IMR-90 (cell line): ENCODE measurements around the gene TBPL2. TPM values are rescaled to one million over a fixed set of nuclear protein-coding genes. Genes with fewer than 3 reads are reported as not detected.

Source experiments
- ATAC-seq: fragments of 200-7000 bp; cut with Tn5 transposase; 2 replicates; pipeline ENCODE4 v1.9.1; 2020; ENCODE audit warnings: low read depth, mild to moderate bottlenecking, moderate library complexity
- BruUV-seq: library from RNA; stranded (reverse); fragments of 400-500 nt; replicated peaks from 2 replicates; lab custom pipeline; 2021; lab: Mats Ljungman, UMichigan
- CTCF ChIA-PET: fragments of 300-600 bp; formaldehyde crosslinking; extraction: SDS; loops from one replicate; lab custom pipeline; 2021; ENCODE audit warnings: antibody characterized with exemption; lab: Yijun Ruan, JAX
- POLR2A ChIA-PET: fragments of 300-600 bp; sonication (Branson Sonifier 250); formaldehyde crosslinking; loops from one replicate; lab custom pipeline; 2022; ENCODE audit warnings: antibody characterized with exemption; ENCODE audit not compliant: unreplicated experiment; lab: Charles Lee
- DNase-seq: peaks from one replicate; pipeline ENCODE4 v3.0.0; 2013
- H2AFZ ChIP-seq: replicated peaks from 2 replicates; pipeline ENCODE3; 2013; ENCODE audit warnings: low read length, mild to moderate bottlenecking; ENCODE audit not compliant: poor library complexity
- H2AK5ac ChIP-seq: 2 replicates; pipeline ENCODE4 v1.6.1; 2013; ENCODE audit warnings: low read depth, low read length, inconsistent platforms
- H2AK9ac ChIP-seq: replicated peaks from 2 replicates; pipeline ENCODE3; 2013; ENCODE audit warnings: mild to moderate bottlenecking, low read depth, low read length, moderate library complexity; ENCODE audit not compliant: poor library complexity
- H2BK120ac ChIP-seq: 2 replicates; pipeline ENCODE4 v1.6.1; 2013; ENCODE audit warnings: low read depth, low read length, inconsistent platforms
- H2BK15ac ChIP-seq: 3 replicates; pipeline ENCODE4 v1.6.1; 2013; ENCODE audit warnings: low read depth, low read length, inconsistent platforms
- H2BK20ac ChIP-seq: 2 replicates; pipeline ENCODE4 v1.6.1; 2013; ENCODE audit warnings: low read depth, mild to moderate bottlenecking, inconsistent platforms, low read length, moderate library complexity
- H2BK5ac ChIP-seq: 2 replicates; pipeline ENCODE4 v1.6.1; 2013; ENCODE audit warnings: mild to moderate bottlenecking, low read depth, low read length, inconsistent platforms; ENCODE audit not compliant: poor library complexity, severe bottlenecking
- H3K14ac ChIP-seq: replicated peaks from 2 replicates; pipeline ENCODE4 v1.6.1; 2013; ENCODE audit warnings: low read depth, low read length, inconsistent platforms
- H3K18ac ChIP-seq: 2 replicates; pipeline ENCODE4 v1.6.1; 2013; ENCODE audit warnings: low read depth, low read length, control low read depth
- H3K23ac ChIP-seq: 2 replicates; pipeline ENCODE4 v1.6.1; 2013; ENCODE audit warnings: low read depth, low read length, inconsistent platforms
- H3K27ac ChIP-seq: 2 replicates; pipeline ENCODE4 v1.5.1; 2013; ENCODE audit warnings: mild to moderate bottlenecking, control low read depth, low read length; ENCODE audit not compliant: insufficient read depth
- H3K27me3 ChIP-seq: 2 replicates; pipeline ENCODE4 v1.6.1; 2013; ENCODE audit warnings: low read length; ENCODE audit not compliant: control insufficient read depth, insufficient read depth
- H3K36me3 ChIP-seq: 2 replicates; pipeline ENCODE4 v1.6.1; 2013; ENCODE audit warnings: low read length, mixed read lengths; ENCODE audit not compliant: control insufficient read depth, insufficient read depth
- H3K4ac ChIP-seq: 2 replicates; pipeline ENCODE4 v1.6.1; 2013; ENCODE audit warnings: low read depth, low read length, inconsistent platforms
- H3K4me1 ChIP-seq: 2 replicates; pipeline ENCODE4 v1.6.1; 2013; ENCODE audit warnings: low read length, mixed read lengths; ENCODE audit not compliant: control insufficient read depth, insufficient read depth
- H3K4me2 ChIP-seq: 2 replicates; pipeline ENCODE4 v1.6.1; 2013; ENCODE audit warnings: low read depth, mild to moderate bottlenecking, control low read depth, low read length, moderate library complexity
- H3K4me3 ChIP-seq: 2 replicates; pipeline ENCODE4 v1.5.1; 2013; ENCODE audit warnings: low read depth, mild to moderate bottlenecking, control low read depth, low read length, moderate library complexity; ENCODE audit not compliant: insufficient read depth
- H3K56ac ChIP-seq: 2 replicates; pipeline ENCODE4 v1.6.1; 2013; ENCODE audit warnings: low read length, inconsistent platforms; ENCODE audit not compliant: insufficient read depth; ENCODE audit errors: extremely low read depth
- H3K79me1 ChIP-seq, 2 experiments: 2 replicates each; pipeline ENCODE4 v1.6.1; 2013; ENCODE audit warnings: low read length in 2 of 2, inconsistent platforms in 1 of 2, low read depth in 1 of 2
- H3K9ac ChIP-seq: 2 replicates; pipeline ENCODE4 v1.6.1; 2013; ENCODE audit warnings: low read depth, low read length, control low read depth
- H3K9me1 ChIP-seq: 2 replicates; pipeline ENCODE4 v1.6.1; 2013; ENCODE audit warnings: low read length, inconsistent platforms; ENCODE audit not compliant: insufficient read depth
- H3K9me3 ChIP-seq: 2 replicates; pipeline ENCODE4 v1.6.1; 2013; ENCODE audit warnings: low read length; ENCODE audit not compliant: control insufficient read depth, insufficient read depth
- H4K20me1 ChIP-seq: 2 replicates; pipeline ENCODE4 v1.6.1; 2013; ENCODE audit warnings: low read length, inconsistent platforms; ENCODE audit not compliant: insufficient read depth
- H4K5ac ChIP-seq: 2 replicates; pipeline ENCODE4 v1.6.1; 2013; ENCODE audit warnings: mild to moderate bottlenecking, low read depth, low read length, control low read depth
- H4K8ac ChIP-seq, 2 experiments: 2 replicates each; pipeline ENCODE4 v1.6.1; 2013; ENCODE audit warnings: low read depth in 2 of 2, low read length in 2 of 2, control low read depth in 1 of 2, inconsistent platforms in 1 of 2
- H4K91ac ChIP-seq: 2 replicates; pipeline ENCODE4 v1.6.1; 2013; ENCODE audit warnings: low read depth, low read length, inconsistent platforms; ENCODE audit not compliant: insufficient read depth
- MAFK ChIP-seq: IDR thresholded peaks from 2 replicates; pipeline ENCODE4 v1.6.1; 2012; ENCODE audit warnings: low read depth, low read length, improper control_type of control experiment
- MAZ ChIP-seq: IDR thresholded peaks from 2 replicates; pipeline ENCODE4 v1.6.1; 2012; ENCODE audit warnings: low read depth, mild to moderate bottlenecking, low read length, improper control_type of control experiment, moderate library complexity, borderline replicate concordance
- WGBS, 2 experiments: methylation state at CpG; one replicate each; pipeline versions ENCODE4 v1.1.5 to v1.1.7; 2013; ENCODE audit warnings: missing lambda C conversion rate in 2 of 2; ENCODE audit not compliant: insufficient read length in 1 of 2; ENCODE audit errors: extremely low coverage in 2 of 2; 5-methylcytosine and 5-hydroxymethylcytosine counted together
- dilution Hi-C: fragments of 300-500 bp; cut with HindIII; formaldehyde crosslinking; loops from one replicate; pipeline ENCODE4 v1.14.3; 2018; ENCODE audit warnings: low sequenced_read_pairs; ENCODE audit not compliant: unreplicated experiment
- in situ Hi-C: fragments of 300-500 bp; cut with MboI; formaldehyde crosslinking; loops from 3 replicates; pipeline ENCODE4 v1.14.3; 2019; ENCODE audit warnings: low sequenced_read_pairs, inconsistent platforms, mixed read lengths
- intact Hi-C: fragments of 100-400 bp; cut with micrococcal nuclease; formaldehyde crosslinking; loops from 2 replicates; pipeline ENCODE4 v1.10.0; 2022
- polyA plus RNA-seq, 3 experiments: library from polyadenylated mRNA; depleted of rRNA; stranded (reverse); fragments of >200 nt; gene quantifications; 2 replicates each; pipeline ENCODE4 v1.2.3, GENCODE V29; 2012; ENCODE audit warnings: low replicate concordance in 1 of 3
- total RNA-seq: library from RNA; depleted of rRNA; stranded (reverse); fragments of >200 nt; gene quantifications from 2 replicates; pipeline ENCODE4 v1.2.3, GENCODE V29; 2012

Gene TBPL2
- total and polyA plus RNA-seq, 2 of the 4 experiments (the other 2 are of a cell fraction) = not detected

DNA sequence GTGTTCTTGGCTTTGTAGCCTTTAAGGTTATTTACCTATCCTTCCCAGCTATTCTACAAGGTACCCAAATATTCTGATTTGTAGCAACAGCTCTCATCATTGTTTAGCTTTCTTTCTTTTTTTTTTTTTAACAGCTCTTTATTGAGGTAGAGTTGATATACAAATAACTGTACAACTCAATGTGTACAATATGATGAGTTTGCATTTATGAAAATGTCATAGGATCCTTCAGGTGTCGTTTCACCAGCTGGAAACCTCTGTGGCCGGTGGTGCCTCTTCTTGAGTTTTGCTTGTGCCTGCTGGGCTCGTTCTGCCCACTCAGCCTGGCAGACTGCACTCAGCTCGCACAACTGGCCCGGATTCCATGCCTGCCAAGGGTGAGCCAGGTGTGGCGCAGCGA is 26.9 kb upstream of the TBPL2 start:
- Histone ChIP-seq H3K4me2 (no peak overlapping the region), H3K9me3 (peaks cover 8% of the 10 kb centered on the region), H3K9ac (no peak overlapping the region), H3K14ac (no peak overlapping the region), H3K4me1 (no peaks in the 10 kb centered on the region), H3K27me3 (peaks cover 22% of the 10 kb centered on the region), H3K4me3 (no peak overlapping the region), H3K23ac (no peak overlapping the region), H2AK9ac (no peak overlapping the region), H3K36me3 (no peaks in the 10 kb centered on the region), H3K56ac (no peak overlapping the region), H2BK15ac (no peak overlapping the region), H3K9me1 (no peaks in the 10 kb centered on the region), H2BK120ac (no peak overlapping the region), H4K5ac (no peak overlapping the region), H3K79me1 (no peaks in the 10 kb centered on the region), H4K91ac (no peak overlapping the region), H2AFZ (no peak overlapping the region), H3K4ac (no peak overlapping the region), H4K8ac (no peak overlapping the region), H2AK5ac (no peak overlapping the region), H4K20me1 (no peaks in the 10 kb centered on the region), H2BK5ac (no peak overlapping the region), H3K27ac (no peak overlapping the region), H2BK20ac (no peak overlapping the region), H3K18ac (no peak overlapping the region)
- BruUV-seq = no TSS peak
- CTCF ChIA-PET = no interaction called here
- ATAC-seq = no peak
- no peak for DNase-seq
- POLR2A ChIA-PET = no interaction called here
- intact Hi-C loops = no loop called here
- in situ Hi-C loops = no loop called here
- TF ChIP-seq MAZ = no peak
- TF ChIP-seq MAFK = peak; percentile 82
- dilution Hi-C loops = no loop called here
- WGBS, 2 experiments = 76% methylated on average over 4 of the region's 7 CpGs; no CpG with 5 or more reads in 1 of the 2 experiments
